Heart right ventricle (tissue), 16 donors: ENCODE measurements around the gene HNRNPU. TPM values are rescaled to one million over a fixed set of nuclear protein-coding genes. Genes with fewer than 3 reads are reported as not detected.

Experiments used
- ATAC-seq, 8 donors: fragments of 200-7000 bp; cut with Tn5 transposase; one replicate each; pipeline ENCODE4 v1.9.1; 2020; ENCODE audit warnings: mild to moderate bottlenecking in 8 of 8, moderate library complexity in 8 of 8, moderate number of reproducible peaks in 1 of 8
- DNase-seq, 2 donors: peaks; one replicate each; pipeline ENCODE4 v3.0.0-alpha.2; 2020
- H3K27ac ChIP-seq, 10 donors: fragments of 200-600 bp; sonication (generic) in 2 of 10; one replicate each; pipeline versions ENCODE4 v1.5.0 to v1.8.0; 2020 to 2022; ENCODE audit warnings: mild to moderate bottlenecking in 3 of 10
- H3K27me3 ChIP-seq, 7 donors: fragments of 200-600 bp; one replicate each; pipeline ENCODE4 v1.8.0; 2021 to 2022; ENCODE audit warnings: mild to moderate bottlenecking in 2 of 7
- H3K36me3 ChIP-seq, 9 donors: fragments of 200-600 bp; sonication (generic) in 1 of 9; one replicate each; pipeline versions ENCODE4 v1.5.0 to v1.8.0; 2020 to 2022; ENCODE audit warnings: mild to moderate bottlenecking in 2 of 9
- H3K4me1 ChIP-seq, 9 donors: fragments of 200-600 bp; sonication (generic) in 1 of 9; one replicate each; pipeline versions ENCODE4 v1.5.0 to v1.8.0; 2020 to 2022; ENCODE audit warnings: mild to moderate bottlenecking in 4 of 9
- H3K4me3 ChIP-seq, 10 donors: fragments of 200-600 bp; sonication (generic) in 2 of 10; one replicate each; pipeline versions ENCODE4 v1.5.0 to v1.8.0; 2020 to 2022; ENCODE audit warnings: mild to moderate bottlenecking in 7 of 10, moderate library complexity in 2 of 10
- H3K9me3 ChIP-seq, 11 donors: fragments of 200-600 bp in 10 of 11; sonication (generic) in 2 of 11; one replicate each; pipeline versions ENCODE4 v1.5.0 to v1.8.0; 2013 to 2022; ENCODE audit warnings: mild to moderate bottlenecking in 2 of 11, control low read depth in 1 of 11, moderate library complexity in 1 of 11
- CTCF ChIP-seq, 9 donors: fragments of 200-600 bp; sonication (generic) in 2 of 9; IDR thresholded peaks; one replicate each; pipeline versions ENCODE4 v1.5.0 to v1.8.0; 2021 to 2022; ENCODE audit warnings: antibody characterized with exemption in 9 of 9, mild to moderate bottlenecking in 5 of 9, moderate library complexity in 1 of 9
- WGBS, 2 donors: extraction: QIAGEN DNeasy Blood & Tissue Kit; methylation state at CpG; one replicate each; pipeline ENCODE4 v1.1.7; 2013; ENCODE audit warnings: inconsistent platforms in 1 of 2; 5-methylcytosine and 5-hydroxymethylcytosine counted together
- intact Hi-C, 10 donors: fragments of 100-400 bp; cut with DNase I; formaldehyde crosslinking; loops; one replicate each; pipeline versions ENCODE4 v1.11.1 to v1.14.2; 2022
- long read RNA-seq, 3 donors: library from polyadenylated mRNA; unstranded; transcript quantifications; one replicate each; pipeline ENCODE4 v2.0.0, GENCODE V29; 2020 to 2021
- polyA plus RNA-seq, 2 donors: library from polyadenylated mRNA; stranded (reverse); fragments of 200-250 nt; gene quantifications; one replicate each; pipeline ENCODE4 v1.2.3, GENCODE V29; 2013
- total RNA-seq, 10 donors: library from RNA; stranded (reverse); fragmentation: NEBNext Ultra II Directional in 3 of 10; extraction: Animal tissue kit (Norgen Biotek cat#: 25700) in 3 of 10; gene quantifications; one replicate each; pipeline versions ENCODE4 v1.2.1 to v1.2.4, GENCODE V29; 2021 to 2023
- donor health status: Arrhythmogenic right ventricular cardiomyopathy.
- donor health status: ischemic (EF 13 %, LVEDD 7.1; RV severe dilation, severe dysfunction).
- donor health status: healthy with polysubstance abuse.
- donor health status: DM: no; HTN: yes; CAD: no.
- donor health status: DM: no; HTN: no; CAD: no.
- donor health status: ischemic (EF 25% LVEDD 6.9; RV normal size, moderate dysfunction).
- donor health status: ischemic (EF 25% LVEDD 5.7; RV mildly dilated, moderate dysfunction).
- donor health status: healthy.
- donor health status: DM: yes; HTN: yes; CAD: no.
- donor health status: Ischemic cardiomyopathy.
- donor health status: ischemic (EF 35%, LVEDD 5.7; RV mildly dilated, moderate dysfunction).
- donor health status: nonischemic (EF 11% LVEDD 7.7; RV severe dilation, severe dysfunction).
- donor health status: DM: yes; HTN: yes; CAD: no.
- donor health status: PGD.
- donor health status: ischemic (EF 29% LVEDD 5.4; RV normal size, mild dysfunction).
- donor health status: nonischemic (EF 23%, LVEDD 6.1; RV moderate dilation, normal function).

The HNRNPU gene
- total RNA-seq (100 to 1,000 TPM; 158 to 200 (median 175) TPM), polyA plus RNA-seq (100 to 1,000 TPM in 1 of 2 donors, 10 to 100 TPM in 1; 91.0 to 107 TPM)
- long read RNA-seq, donor 1, full-length matches to known transcripts: 261 of 304 reads
- long read RNA-seq, donor 1, partial matches to known transcripts: 34 of 304 reads
- long read RNA-seq, donor 1, other reads (novel, unspliced or antisense): 9 of 304 reads
- long read RNA-seq, donor 2, full-length matches to known transcripts: 211 of 245 reads
- long read RNA-seq, donor 2, partial matches to known transcripts: 18 of 245 reads
- long read RNA-seq, donor 2, other reads (novel, unspliced or antisense): 16 of 245 reads
- long read RNA-seq, donor 3, full-length matches to known transcripts: 48 of 110 reads
- long read RNA-seq, donor 3, partial matches to known transcripts: 51 of 110 reads
- long read RNA-seq, donor 3, other reads (novel, unspliced or antisense): 11 of 110 reads

- Histone ChIP-seq H3K4me1 (peaks cover 15 to 50% (median 41%) of the 10 kb centered on the region in 9 donors), H3K9me3 (no peaks in the 10 kb centered on the region), H3K27me3 (no peaks in the 10 kb centered on the region), H3K36me3 (peaks cover 0 to 31% (median 20%) of the 10 kb centered on the region in 9 donors), H3K27ac (peak within 1 kb of the TSS; percentile 99 to 100 (median 100)), H3K4me3 (peak within 1 kb of the TSS; percentile 87 to 100 (median 93))
- DNase-seq (peak; percentile 96 to 97), ATAC-seq (peak; percentile 91 to 96 (median 94))
- peak in 8 of 9 donors; percentile 7 to 53 (median 24) for TF ChIP-seq CTCF (IDR thresholded peaks at IDR 0.05)
- 0 to 1% methylated on average over 71 of the region's 71 CpGs for WGBS, 2 donors
- intact Hi-C loops: loop anchor here (1.0 to 10.0 kb wide), 13 partner anchors 30 to 412 kb away; partner anchors contain the start of genes ADSS2 (in 1 of the 10), COX20 (in 1 of the 10) and DESI2 (in 1 of the 10)
Measured at GRCh38 chr1:244864253-244865027, at the start of gene HNRNPU. Gene HNRNPU, minus strand, starts transcription at chr1:244864543. Its CDS starts 236 bp downstream, at chr1:244864307.

- ATAC-seq: no peak
- 91 to 95% methylated on average over 15 of the region's 15 CpGs for WGBS, 2 donors
- H3K4me3 ChIP-seq: no peak overlapping the region
Measured at GRCh38 chr1:244913806-244914205, 49.5 kb upstream of the HNRNPU start.

GRCh38 chr1:244904119-244904518 is 39.8 kb upstream of the HNRNPU start:
- DNase-seq: no peak
- no peak for TF ChIP-seq CTCF (IDR thresholded peaks at IDR 0.05)
- no peak overlapping the region for H3K27ac ChIP-seq
- no peak for ATAC-seq
- 68 to 87% methylated on average over 3 of the region's 3 CpGs for WGBS, 2 donors
- no peaks in the 10 kb centered on the region for H3K4me1 ChIP-seq
- no peaks in the 10 kb centered on the region for H3K27me3 ChIP-seq
- H3K9me3 ChIP-seq: no peaks in the 10 kb centered on the region
- no peaks in the 10 kb centered on the region for H3K36me3 ChIP-seq
- no peak overlapping the region for H3K4me3 ChIP-seq
- intact Hi-C loops: no loop called here

More at GRCh38 chr1:244913806-244914205, 49.5 kb upstream of the HNRNPU start:
- intact Hi-C loops: no loop called here
- Histone ChIP-seq H3K4me1 (peaks cover 0 to 4% (median 0%) of the 10 kb centered on the region in 9 donors), H3K36me3 (no peaks in the 10 kb centered on the region), H3K27me3 (no peaks in the 10 kb centered on the region), H3K9me3 (no peaks in the 10 kb centered on the region), H3K27ac (no peak overlapping the region)
- no peak for TF ChIP-seq CTCF (IDR thresholded peaks at IDR 0.05)
- no peak for DNase-seq

- no peaks in the 10 kb centered on the region for H3K4me1 ChIP-seq
- intact Hi-C loops: no loop called here
- no peak for TF ChIP-seq CTCF (IDR thresholded peaks at IDR 0.05)
- ATAC-seq (no peak), DNase-seq (no peak)
- H3K4me3 ChIP-seq: no peak overlapping the region
- H3K9me3 ChIP-seq: no peaks in the 10 kb centered on the region
- H3K27ac ChIP-seq: no peak overlapping the region
- H3K27me3 ChIP-seq: no peaks in the 10 kb centered on the region
- no peaks in the 10 kb centered on the region for H3K36me3 ChIP-seq
- WGBS, 2 donors: 66 to 68% methylated on average over 6 of the region's 6 CpGs
Measured at GRCh38 chr1:244901400-244902015, 37.2 kb upstream of the HNRNPU start.
